Central memory CD8-positive, alpha-beta T cell (primary cell): ENCODE measurements around the gene TENM3.

Experiments
- ATAC-seq: fragments of 150-1000 bp; cut with Tn5 transposase; replicated peaks from 2 replicates; pipeline ENCODE4 v1.10.0; 2022; ENCODE audit warnings: mild to moderate bottlenecking, moderate FRiP score, moderate number of reproducible peaks; ENCODE audit not compliant: poor library complexity, severe bottlenecking; ENCODE audit errors: extremely low read depth
- DNase-seq, 2 donors: peaks; one replicate each; pipeline ENCODE4 v3.0.0; 2021; ENCODE audit warnings: low spot score in 2 of 2
- H3K27ac Mint-ChIP-seq: one replicate; pipeline ENCODE4 v1.8.0; 2022; ENCODE audit warnings: low read depth, mild to moderate bottlenecking, moderate library complexity, mixed read lengths
- H3K27me3 Mint-ChIP-seq: one replicate; pipeline ENCODE4 v1.8.0; 2022; ENCODE audit warnings: mixed read lengths
- H3K36me3 Mint-ChIP-seq: one replicate; pipeline ENCODE4 v1.8.0; 2022; ENCODE audit warnings: mild to moderate bottlenecking, moderate library complexity, mixed read lengths; ENCODE audit not compliant: insufficient read depth
- H3K4me1 Mint-ChIP-seq: one replicate; pipeline ENCODE4 v1.8.0; 2022; ENCODE audit warnings: mixed read lengths
- H3K4me3 Mint-ChIP-seq: one replicate; pipeline ENCODE4 v1.8.0; 2022; ENCODE audit warnings: mild to moderate bottlenecking, moderate library complexity, mixed read lengths
- H3K9me3 Mint-ChIP-seq: one replicate; pipeline ENCODE4 v1.8.0; 2022; ENCODE audit warnings: mixed read lengths

TENM3 gene

GRCh38 chr4:182343453-182343852 is 100.3 kb downstream of the TENM3 start:
- no peak overlapping the region for H3K27ac Mint-ChIP-seq
- H3K4me3 Mint-ChIP-seq: no peak overlapping the region
- H3K9me3 Mint-ChIP-seq: peaks cover 5% of the 10 kb centered on the region
- no peak for ATAC-seq
- no peaks in the 10 kb centered on the region for H3K36me3 Mint-ChIP-seq
- H3K4me1 Mint-ChIP-seq: no peaks in the 10 kb centered on the region
- no peaks in the 10 kb centered on the region for H3K27me3 Mint-ChIP-seq
- no peak for DNase-seq

- peaks cover 5% of the 10 kb centered on the region for H3K9me3 Mint-ChIP-seq
- H3K27me3 Mint-ChIP-seq: no peaks in the 10 kb centered on the region
These were observed 101.8 kb downstream of the TENM3 start for GRCh38 chr4:182344968-182345367.

DNA sequence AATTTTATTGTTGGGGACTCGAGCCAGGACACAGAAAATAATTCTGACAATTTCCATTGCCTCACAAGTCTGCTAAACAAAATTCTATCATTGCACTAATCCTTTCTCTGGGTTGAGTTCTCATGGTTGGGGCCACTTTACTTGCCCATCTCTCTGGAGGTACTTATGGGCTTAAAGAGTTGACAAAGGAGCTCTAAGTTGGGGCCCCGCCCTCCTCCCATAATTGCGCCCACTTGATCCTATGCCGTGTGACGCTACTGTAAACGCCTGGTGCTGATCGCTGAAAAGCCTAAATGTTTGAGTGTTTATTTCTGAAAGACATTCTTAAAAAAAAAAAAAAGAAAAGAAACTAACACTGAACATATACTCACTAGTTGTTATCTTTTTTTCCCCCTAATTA is 103.0 kb downstream of the TENM3 start:
- H3K4me1 Mint-ChIP-seq: no peaks in the 10 kb centered on the region
- no peaks in the 10 kb centered on the region for H3K36me3 Mint-ChIP-seq
- no peaks in the 10 kb centered on the region for H3K27me3 Mint-ChIP-seq
- DNase-seq: no peak
- no peak for ATAC-seq
- peaks cover 5% of the 10 kb centered on the region for H3K9me3 Mint-ChIP-seq
- no peak overlapping the region for H3K4me3 Mint-ChIP-seq
- no peak overlapping the region for H3K27ac Mint-ChIP-seq

More at GRCh38 chr4:182344968-182345367, 101.8 kb downstream of the TENM3 start:
- Mint-ChIP-seq H3K36me3 (no peaks in the 10 kb centered on the region), H3K27ac (no peak overlapping the region), H3K4me3 (no peak overlapping the region), H3K4me1 (no peaks in the 10 kb centered on the region)
- DNase-seq (no peak), ATAC-seq (no peak)

DNA sequence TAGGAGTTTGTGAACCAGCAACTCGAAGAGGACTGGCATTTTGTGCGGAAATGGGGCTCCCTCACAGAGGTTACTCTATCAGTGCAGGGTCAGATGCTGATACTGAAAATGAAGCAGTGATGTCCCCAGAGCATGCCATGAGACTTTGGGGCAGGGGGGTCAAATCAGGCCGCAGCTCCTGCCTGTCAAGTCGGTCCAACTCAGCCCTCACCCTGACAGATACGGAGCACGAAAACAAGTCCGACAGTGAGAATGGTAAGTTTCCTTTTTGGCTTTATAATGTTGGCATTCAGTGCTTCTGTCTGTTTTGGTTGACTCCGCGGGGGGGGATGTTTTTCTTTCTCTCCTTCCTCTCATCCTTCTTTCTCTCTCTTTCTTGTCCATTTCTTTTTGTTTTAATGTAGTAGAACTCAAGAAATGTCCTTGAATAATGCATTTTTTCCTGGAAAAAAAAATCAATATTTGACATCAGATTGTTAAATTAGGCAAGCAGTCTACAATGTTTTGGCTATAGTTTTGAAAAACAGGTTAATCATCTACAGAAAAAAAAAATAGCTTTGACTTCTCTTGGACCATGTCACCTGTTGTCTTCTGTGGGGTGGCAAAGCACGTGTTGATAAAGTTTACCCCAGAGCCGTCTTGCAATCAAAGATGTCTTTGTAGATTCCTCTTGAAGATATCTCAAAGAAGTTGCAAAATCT is 103.6 kb downstream of the TENM3 start:
- no peaks in the 10 kb centered on the region for H3K4me1 Mint-ChIP-seq
- H3K4me3 Mint-ChIP-seq: no peak overlapping the region
- ATAC-seq (no peak), DNase-seq (no peak)
- no peak overlapping the region for H3K27ac Mint-ChIP-seq
- H3K27me3 Mint-ChIP-seq: no peaks in the 10 kb centered on the region
- H3K9me3 Mint-ChIP-seq: peaks cover 5% of the 10 kb centered on the region
- H3K36me3 Mint-ChIP-seq: no peaks in the 10 kb centered on the region

- DNase-seq (no peak), ATAC-seq (no peak)
- Mint-ChIP-seq H3K9me3 (no peaks in the 10 kb centered on the region), H3K27me3 (no peaks in the 10 kb centered on the region), H3K27ac (no peak overlapping the region), H3K4me3 (no peak overlapping the region), H3K36me3 (no peaks in the 10 kb centered on the region), H3K4me1 (no peaks in the 10 kb centered on the region)
These were observed 105.7 kb downstream of the TENM3 start for GRCh38 chr4:182348779-182349326.

- no peak overlapping the region for H3K27ac Mint-ChIP-seq
- peaks cover 5% of the 10 kb centered on the region for H3K9me3 Mint-ChIP-seq
- no peak for ATAC-seq
- DNase-seq: no peak
- no peaks in the 10 kb centered on the region for H3K36me3 Mint-ChIP-seq
- no peak overlapping the region for H3K4me3 Mint-ChIP-seq
- no peaks in the 10 kb centered on the region for H3K4me1 Mint-ChIP-seq
- H3K27me3 Mint-ChIP-seq: no peaks in the 10 kb centered on the region
These were observed 106.8 kb downstream of the TENM3 start for GRCh38 chr4:182350041-182350440.

- Mint-ChIP-seq H3K27ac (no peak overlapping the region), H3K4me1 (no peaks in the 10 kb centered on the region), H3K36me3 (no peaks in the 10 kb centered on the region), H3K27me3 (no peaks in the 10 kb centered on the region), H3K9me3 (peaks cover 11% of the 10 kb centered on the region), H3K4me3 (no peak overlapping the region)
- DNase-seq (no peak), ATAC-seq (no peak)
These were observed 108.3 kb downstream of the TENM3 start for GRCh38 chr4:182351485-182351884.

GRCh38 chr4:182354106-182354505 is 110.9 kb downstream of the TENM3 start:
- Mint-ChIP-seq H3K27me3 (no peaks in the 10 kb centered on the region), H3K4me3 (no peak overlapping the region), H3K27ac (no peak overlapping the region), H3K4me1 (no peaks in the 10 kb centered on the region), H3K36me3 (no peaks in the 10 kb centered on the region), H3K9me3 (peaks cover 11% of the 10 kb centered on the region)
- no peak for DNase-seq
- ATAC-seq: no peak

DNA sequence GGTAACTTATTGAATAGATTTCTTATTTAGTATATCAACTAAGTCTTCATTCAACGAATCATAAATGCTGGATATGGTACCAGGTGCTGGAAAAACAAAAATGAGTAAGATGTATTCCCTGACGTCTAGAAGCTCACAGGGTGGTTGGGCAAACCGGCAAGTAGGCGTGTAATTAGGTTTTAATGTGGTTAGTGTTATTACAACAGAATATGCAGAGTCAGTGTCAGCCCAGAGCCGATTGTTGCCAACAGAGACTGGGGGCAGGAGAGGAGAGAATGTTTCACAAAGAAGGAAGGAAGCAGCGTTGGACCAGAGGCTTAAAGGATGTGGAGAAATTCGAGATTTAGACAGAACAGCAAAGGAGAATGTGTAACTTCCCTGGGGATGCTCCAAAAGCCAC is 111.7 kb downstream of the TENM3 start:
- Mint-ChIP-seq H3K9me3 (peaks cover 11% of the 10 kb centered on the region), H3K27me3 (no peaks in the 10 kb centered on the region), H3K27ac (no peak overlapping the region), H3K4me3 (no peak overlapping the region), H3K36me3 (no peaks in the 10 kb centered on the region), H3K4me1 (no peaks in the 10 kb centered on the region)
- DNase-seq (no peak), ATAC-seq (no peak)

DNA sequence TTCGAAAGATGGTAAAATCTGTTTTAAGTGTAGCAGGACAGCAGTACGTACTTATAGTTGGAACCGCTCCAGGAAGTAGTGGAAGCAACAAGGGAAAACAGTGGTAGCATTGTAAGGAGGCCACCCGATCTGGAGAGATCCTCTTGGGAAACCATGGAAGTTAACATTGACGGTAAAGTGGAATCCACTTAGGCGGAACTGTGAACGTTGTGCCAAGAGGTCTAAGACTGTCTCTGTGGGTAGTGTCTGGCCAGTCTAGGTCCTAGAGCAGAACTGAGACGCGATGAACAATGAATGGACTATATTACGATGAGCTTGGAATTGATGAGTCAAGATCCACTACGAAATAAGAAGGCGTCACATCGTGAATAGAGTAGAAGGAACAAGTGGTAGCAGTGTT is 124.0 kb downstream of the TENM3 start:
- no peak for DNase-seq
- H3K27me3 Mint-ChIP-seq: no peaks in the 10 kb centered on the region
- H3K4me3 Mint-ChIP-seq: no peak overlapping the region
- H3K4me1 Mint-ChIP-seq: no peaks in the 10 kb centered on the region
- ATAC-seq: no peak
- peaks cover 9% of the 10 kb centered on the region for H3K9me3 Mint-ChIP-seq
- H3K36me3 Mint-ChIP-seq: no peaks in the 10 kb centered on the region
- no peak overlapping the region for H3K27ac Mint-ChIP-seq

GRCh38 chr4:182369211-182369610 is 126.0 kb downstream of the TENM3 start:
- no peak overlapping the region for H3K27ac Mint-ChIP-seq
- H3K4me3 Mint-ChIP-seq: no peak overlapping the region
- H3K27me3 Mint-ChIP-seq: no peaks in the 10 kb centered on the region
- H3K36me3 Mint-ChIP-seq: no peaks in the 10 kb centered on the region
- ATAC-seq: no peak
- no peaks in the 10 kb centered on the region for H3K4me1 Mint-ChIP-seq
- no peak for DNase-seq
- peaks cover 9% of the 10 kb centered on the region for H3K9me3 Mint-ChIP-seq

DNA sequence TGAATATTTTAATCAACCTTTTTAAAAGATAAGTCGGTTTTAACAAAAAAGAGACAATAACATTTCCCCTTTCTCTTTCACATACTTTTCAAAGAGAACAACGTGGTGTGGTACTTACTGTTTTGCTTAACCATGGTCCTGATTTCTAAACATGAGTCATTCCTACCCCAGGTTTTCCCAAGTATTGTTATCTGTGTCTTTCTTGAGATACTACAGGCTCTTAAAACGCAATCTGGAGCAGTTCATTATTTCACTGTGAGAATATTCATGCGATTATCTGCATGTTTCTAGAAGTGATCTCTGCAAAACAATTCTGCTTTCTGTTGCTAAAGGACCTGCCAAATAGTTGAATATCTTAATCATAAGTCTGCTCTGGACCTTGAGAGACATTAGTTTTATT is 127.3 kb downstream of the TENM3 start:
- no peaks in the 10 kb centered on the region for H3K27me3 Mint-ChIP-seq
- H3K4me1 Mint-ChIP-seq: no peaks in the 10 kb centered on the region
- no peak for DNase-seq
- no peak overlapping the region for H3K27ac Mint-ChIP-seq
- H3K36me3 Mint-ChIP-seq: no peaks in the 10 kb centered on the region
- no peak for ATAC-seq
- no peak overlapping the region for H3K4me3 Mint-ChIP-seq
- H3K9me3 Mint-ChIP-seq: peaks cover 9% of the 10 kb centered on the region

DNA sequence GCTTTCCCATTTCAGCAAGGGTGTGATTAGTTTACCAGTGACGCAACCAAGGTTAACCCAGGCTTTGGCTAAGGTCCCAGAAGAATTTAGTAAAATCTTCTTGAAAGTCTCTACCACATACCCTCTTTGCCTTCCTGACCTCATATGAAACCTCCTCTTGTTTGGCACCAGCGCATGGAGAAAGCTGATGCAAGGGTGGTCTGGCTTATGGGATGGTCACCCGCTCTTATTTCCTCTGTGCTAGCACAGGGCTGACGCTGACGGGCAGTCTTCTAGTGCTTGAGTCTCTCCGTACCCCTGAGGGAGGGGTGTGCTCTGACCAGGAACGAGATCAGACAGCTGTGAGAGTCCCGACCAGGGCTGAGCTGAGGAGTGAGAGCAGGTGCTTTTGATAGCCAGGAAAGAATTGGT is 137.6 kb downstream of the TENM3 start:
- H3K27ac Mint-ChIP-seq: no peak overlapping the region
- no peaks in the 10 kb centered on the region for H3K4me1 Mint-ChIP-seq
- ATAC-seq (no peak), DNase-seq (no peak)
- H3K36me3 Mint-ChIP-seq: no peaks in the 10 kb centered on the region
- no peak overlapping the region for H3K4me3 Mint-ChIP-seq
- no peaks in the 10 kb centered on the region for H3K27me3 Mint-ChIP-seq
- no peaks in the 10 kb centered on the region for H3K9me3 Mint-ChIP-seq
